T1000 (cell line): ENCODE results near the gene LTBP3.

Experiments
- DNase-seq: peaks from one replicate; lab custom pipeline; 2025; ENCODE audit warnings: mixed read lengths; lab: John Stamatoyannopoulos, UW

LTBP3 gene

DNA sequence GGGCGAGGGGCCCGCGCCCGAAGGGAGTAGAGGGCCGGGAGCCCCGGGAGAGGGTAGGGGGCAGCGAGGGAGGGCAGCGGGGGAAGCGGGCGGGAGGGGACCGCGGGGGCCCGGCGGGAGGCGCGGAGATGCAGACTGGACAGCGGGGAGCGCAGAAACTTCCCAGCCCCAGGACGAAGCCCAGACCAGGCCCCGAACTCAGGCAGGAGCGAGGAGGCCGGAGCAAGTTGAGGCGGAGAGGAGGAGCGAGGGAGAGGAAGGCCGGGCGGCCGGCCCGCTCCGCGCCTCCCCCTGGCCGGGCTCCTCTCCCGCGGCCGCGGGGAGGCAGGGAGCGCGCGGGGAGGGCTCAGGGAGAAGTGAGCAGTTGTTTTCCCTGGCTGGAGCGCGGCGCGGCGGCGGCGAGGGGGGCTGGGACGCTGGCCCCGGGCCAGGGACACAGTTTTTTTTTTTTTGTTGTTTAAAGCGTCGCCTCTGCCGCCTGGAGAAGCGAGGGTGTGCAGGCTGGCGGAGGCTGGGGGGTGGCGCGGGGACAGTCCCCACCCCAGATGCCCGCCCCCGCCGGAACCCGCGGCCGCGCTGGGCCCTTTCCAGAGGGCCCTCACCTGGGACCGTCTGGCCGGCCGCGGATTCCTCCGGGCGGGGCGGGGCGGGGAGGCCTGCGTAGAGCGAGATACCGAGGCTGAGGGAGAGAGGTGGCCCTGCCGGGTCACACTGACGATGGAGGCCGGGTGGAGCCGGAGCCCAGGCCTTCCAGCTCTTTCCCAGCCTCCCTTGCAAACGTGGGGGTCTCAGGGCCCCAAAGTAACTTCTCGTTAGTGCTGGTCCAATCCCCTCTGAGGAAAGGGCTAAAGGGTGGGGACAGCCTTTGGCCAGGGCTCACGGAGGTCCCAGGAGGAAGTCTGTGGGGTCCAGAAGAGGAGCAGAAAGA, at the start of gene LTBP3:
LTBP3 (minus strand) TSS at position 358 of the 928 bp plus-strand sequence. CDS start 400 bp downstream, outside the sequence.
- peak; percentile 49 for DNase-seq

DNA sequence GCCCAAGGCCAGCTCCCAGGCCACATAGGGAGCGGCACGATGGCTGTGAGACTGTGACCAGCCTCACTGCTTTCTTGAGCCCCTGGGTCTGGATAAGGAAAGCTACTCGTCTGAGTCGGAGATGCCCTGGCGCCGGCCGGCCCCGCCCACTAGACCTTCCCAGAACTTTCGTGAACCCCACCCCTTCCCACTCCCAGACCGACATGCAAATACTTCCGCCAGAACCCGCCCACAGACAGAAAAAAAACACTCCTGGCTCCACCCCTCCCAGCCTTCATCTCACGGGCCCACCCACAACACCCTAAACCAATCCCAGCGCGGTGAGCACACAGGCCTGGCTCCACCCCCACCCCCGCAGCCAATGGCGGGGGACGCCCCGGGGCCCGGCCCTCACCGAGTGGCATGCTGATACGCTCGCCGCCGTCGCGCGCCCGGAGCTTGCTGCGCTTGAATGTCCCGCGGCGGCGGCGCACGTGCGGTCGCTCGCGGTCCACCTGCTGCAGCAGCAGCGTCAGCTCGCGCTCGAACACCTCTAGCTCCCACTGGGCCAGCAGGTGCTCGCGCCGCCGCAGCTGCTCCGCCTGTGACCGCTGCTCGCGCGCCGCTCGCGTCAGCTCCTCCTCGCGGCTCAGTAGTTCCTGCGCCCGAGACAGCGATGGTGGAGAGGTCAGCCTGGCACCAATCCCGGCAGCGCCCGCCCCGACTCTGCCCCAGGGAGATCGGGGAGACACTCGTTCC, 48.9 kb upstream of the LTBP3 start:
- DNase-seq: peak; percentile 94

DNA sequence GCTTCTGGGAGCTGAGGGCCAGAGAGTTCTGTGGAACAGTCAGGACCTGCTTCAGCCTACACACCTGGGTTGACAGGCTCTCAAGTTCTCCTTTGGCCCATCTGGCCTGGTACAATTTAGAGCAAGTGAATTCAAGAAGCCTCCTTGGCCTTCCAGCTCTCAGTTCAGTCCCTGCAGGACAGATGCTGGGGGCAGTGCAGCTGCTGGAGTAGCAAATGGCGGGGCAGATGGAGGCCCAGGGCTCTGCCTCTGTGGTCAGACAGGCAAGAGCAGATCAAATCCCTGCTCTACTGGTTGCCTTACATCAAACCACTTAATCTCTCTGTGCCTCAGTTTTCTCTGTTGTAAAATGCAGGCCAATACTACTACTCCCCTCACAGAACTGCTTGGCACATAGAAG, 46.1 kb upstream of the LTBP3 start:
- DNase-seq: no peak

DNA sequence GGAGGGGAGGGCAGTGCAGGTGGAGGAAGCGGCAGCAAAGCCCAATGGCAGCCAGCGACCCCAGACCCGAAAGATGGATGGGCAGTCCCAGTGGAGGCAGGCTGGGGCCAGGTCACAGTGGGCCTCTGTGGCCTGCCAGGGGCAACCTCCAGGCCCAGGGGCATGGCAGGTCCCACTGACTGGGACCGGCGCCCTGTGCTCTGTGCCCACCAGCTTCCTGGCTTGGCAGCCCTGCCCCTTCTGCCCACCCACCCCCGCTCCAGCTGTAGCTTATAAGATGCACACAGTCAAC, 41.7 kb upstream of the LTBP3 start:
- DNase-seq: no peak

DNA sequence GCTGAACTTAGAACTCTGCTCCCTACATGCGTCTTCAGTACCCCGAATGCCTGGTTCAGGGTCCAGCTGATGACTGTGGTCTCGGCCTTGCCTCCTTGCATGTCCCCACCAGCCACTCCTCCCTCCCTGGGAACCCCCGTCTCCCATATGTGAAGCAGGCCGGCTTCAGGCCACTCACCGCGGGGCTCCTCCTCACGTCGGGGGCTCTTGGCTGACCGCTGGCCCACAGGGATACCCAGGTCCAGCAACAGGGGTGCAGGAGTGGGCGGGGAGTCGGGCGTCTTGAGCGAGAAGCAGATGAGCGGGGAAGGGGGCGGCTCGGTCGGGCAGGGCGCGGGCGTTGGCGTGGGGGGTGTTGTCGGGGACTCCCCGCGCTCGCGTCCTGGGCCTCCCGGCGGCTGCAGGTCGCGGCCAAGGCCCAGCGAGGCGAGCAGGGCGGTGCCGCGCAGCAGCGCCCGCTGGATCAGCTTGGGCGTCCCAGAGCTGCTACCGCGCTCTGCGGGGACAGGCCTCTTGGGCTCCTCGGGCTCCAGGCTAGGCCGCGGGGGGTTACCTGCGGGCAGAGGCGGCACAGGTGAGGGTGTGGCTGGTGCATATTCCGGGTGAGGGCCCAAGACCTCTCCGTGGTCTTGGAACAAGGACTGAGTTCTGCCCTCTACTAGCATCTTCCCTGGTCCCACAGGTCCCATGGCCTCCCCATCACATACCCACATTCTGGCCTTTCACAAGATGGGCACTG, 41.2 kb upstream of the LTBP3 start:
- DNase-seq: no peak

DNA sequence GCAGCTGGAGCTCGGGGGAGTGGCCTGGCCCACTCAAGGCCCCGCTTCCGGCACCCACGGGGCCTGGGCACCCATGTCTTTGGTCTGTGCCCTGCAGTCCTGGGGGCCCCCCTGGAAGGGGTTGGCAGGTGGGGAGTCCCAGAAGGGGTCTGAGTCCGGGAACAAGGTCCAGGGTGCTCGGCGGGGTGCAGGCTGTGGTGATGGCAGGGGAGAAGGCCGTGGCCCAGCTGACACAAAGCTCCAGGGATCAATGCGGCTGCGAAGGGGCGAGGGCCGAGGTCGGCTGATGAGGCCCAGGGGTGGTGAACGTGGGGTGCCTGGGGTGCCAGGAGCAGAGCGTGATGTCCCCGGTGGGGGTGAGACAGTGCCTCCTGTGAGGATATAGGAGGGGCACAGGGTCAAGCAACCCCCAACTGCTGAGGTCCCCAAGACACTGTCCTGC, 40.1 kb upstream of the LTBP3 start:
- DNase-seq: no peak

DNA sequence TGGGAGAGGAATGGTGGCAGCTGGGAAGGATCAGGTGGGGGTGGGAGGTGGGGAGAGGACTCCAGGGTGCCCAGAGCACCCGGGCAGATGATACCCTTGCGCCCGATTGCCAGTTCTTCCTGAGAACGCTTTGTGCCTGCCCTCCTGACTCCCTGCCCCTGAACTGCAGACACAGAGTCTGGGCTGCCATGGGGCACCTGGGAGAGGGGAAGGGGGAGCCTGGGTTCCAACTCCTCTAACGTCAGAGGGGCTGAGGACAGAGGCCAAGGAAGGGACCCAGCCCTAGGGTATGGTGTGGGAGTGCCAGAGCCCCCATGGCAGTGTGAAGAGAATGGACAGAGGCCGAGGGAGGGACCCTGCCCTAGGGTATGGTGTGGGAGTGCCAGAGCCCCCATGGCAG, 38.4 kb upstream of the LTBP3 start:
- no peak for DNase-seq

DNA sequence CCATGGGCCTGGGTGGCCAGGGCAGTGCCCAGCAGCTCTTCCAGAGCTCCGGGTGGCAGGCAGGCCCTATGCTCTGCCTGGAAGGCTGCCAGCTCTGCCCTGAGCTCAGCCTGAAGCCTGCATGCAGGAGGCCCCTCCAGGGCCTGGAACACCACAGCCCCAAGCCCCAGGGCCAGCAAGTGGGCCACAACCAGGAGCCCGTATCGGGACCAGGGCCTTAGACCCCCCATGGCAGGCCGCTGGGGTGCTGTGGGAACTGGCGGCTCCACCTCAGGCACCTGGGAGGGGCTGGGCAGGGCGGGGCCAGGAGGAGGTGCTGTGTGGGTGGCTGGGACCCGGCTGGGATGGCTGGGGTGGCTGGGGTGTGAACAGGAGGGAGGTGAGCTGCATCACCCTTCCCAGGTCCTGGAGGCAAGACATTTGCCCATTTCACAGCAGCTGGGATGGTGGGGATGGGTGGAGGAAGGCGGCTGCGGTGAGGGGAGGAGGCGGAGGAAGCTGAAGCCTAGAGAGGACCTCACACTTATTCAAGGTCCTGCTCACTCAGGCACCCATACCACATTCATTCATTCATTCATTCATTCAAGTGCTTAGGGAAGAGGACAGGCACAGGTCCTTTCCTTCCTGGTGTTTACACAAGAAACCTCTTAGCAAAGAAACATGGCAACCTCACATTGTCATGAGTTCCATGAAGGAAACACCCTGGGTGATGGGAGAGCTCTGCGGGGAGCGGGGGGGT, 37.6 kb upstream of the LTBP3 start, which contains the start of gene KCNK7:
KCNK7 (minus strand) TSS at position 258 of the 739 bp plus-strand sequence; CDS start at position 230, 28 bp downstream.
- DNase-seq: no peak

DNA sequence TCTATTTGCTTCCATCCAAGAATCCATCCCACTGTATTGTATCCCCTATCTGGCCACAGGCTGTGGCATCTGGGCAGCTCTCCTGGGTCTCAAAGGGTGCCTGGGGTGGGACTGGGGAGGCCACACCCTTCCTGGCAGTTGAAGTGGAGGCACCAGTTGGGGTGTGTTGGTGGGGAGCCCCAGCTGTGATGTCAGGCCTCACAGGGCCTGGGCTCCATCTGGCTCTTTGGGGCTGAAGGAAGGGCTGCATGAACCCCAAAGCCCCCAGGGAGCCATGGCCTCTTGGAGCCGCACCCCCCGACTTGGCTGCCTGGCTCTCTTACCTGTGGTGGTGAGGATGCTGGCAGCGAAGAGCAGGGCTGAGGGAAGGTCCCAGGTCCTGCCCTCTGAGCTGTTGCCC, 37.0 kb upstream of the LTBP3 start:
- DNase-seq: no peak

DNA sequence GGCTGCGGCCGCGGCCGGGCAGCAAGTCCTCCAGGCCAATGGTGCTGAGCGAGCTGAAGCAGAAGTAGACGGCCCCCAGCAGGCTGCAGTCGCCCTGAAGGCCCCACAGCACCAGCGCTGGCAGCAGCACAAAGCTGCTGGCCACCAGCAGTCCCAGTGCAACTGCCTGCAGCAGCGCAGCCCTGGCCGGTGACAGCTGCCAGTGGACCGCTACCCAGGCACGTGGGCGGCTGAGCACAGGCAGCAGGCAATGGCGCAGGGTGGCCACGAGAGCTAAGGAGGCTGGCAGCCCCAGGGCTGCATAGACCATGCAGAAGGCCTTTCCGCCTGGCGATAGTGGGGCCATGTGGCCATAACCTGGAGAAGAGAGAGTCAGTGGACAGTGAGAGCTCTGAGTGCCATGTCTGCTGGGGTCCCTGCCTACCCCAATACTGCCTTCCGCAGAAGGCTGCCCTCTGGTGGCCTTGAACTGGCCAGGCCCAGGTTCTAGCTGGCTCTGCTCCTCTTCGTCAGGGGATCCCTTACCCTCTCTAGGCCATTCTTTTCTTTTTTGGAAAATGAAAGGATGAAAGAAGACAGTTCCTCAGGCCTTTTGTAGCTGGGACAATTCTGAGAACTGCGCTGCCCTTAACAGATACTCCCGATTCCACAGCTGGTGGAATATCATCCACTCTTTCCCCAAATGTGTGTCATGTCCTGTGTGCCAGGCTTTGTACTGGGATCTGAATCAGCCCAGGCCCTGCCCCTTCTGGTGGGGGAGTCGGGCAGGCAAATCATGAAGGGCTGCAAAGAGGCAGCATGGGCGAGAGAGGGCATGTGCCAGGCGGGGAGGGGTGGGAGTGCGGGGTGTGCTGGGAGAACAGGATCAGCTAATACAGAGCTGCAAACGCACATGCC, 35.6 kb upstream of the LTBP3 start:
- no peak for DNase-seq

DNA sequence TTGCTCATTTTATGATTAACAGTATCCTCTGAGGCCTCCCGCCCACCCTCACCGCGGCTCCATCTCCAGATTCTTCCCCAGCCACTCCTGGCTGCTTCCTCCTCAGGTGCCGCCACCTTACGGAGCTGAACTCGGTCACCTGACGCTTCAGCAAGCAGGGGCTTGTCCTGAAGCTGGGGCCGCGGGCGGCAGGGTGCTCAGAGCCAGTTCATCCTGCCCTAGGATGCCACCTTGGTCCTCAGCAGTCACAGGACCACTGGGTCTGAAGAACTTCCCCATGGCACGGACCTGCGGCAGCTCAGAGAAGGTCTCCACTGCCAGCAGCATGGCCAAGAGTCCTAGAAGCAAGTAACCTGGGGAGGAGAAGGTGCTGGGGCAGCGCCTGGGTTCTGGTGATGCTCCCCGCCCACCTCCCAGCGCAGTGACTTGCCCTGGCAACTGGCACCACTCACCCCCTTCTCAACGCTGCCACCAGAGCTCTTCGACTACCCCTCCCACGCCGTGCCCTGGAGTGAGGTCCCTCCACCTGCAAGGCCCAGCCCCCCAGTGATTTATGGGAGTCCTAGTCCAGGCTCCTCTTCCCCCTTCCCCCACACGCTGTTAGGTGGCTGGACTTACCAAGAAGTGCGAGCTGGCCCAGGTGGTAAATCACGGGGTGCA, 34.8 kb upstream of the LTBP3 start:
- no peak for DNase-seq

DNA sequence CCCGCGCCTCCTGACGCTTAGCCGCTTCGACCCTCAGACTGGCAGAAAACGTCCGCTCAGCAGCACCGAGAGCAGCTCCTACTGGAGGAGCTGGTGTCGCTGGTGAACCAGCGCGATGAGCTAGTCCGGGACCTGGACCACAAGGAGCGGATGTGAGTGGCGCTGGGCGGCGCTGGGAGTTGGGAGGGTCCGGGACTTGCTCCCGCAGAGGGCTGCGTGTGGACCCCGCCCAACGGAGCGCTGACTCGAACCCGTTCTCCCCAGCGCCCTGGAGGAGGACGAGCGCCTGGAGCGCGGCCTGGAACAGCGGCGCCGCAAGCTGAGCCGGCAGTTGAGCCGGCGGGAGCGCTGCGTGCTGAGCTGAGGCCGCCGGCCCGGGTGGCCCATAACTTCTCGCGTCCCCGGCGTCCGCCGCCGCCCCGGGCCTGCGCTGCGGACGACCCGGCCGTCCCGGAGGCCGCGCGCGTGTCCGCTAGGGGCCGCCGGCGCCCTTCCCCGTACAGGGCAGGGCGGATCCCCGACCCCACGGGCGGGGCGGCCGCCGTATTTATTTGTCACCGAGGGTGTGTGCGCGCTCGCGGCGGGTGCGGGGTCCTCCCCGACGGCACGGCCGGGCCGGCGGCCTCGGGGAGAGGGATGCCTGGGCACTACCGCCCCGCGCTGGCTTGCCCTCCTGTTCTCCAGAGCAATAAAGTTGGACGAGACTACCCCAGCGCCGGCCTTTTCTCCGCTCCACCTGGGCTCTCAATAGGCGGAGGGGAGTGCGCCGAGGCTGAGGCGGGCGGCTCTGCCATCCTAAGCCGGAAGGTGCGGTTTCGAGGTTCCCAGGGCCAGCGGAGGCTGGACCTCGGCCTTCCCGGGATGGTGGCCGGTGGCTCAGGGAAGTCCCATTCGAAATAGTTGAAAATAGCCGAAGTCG, 34.0 kb upstream of the LTBP3 start:
- DNase-seq: no peak

DNA sequence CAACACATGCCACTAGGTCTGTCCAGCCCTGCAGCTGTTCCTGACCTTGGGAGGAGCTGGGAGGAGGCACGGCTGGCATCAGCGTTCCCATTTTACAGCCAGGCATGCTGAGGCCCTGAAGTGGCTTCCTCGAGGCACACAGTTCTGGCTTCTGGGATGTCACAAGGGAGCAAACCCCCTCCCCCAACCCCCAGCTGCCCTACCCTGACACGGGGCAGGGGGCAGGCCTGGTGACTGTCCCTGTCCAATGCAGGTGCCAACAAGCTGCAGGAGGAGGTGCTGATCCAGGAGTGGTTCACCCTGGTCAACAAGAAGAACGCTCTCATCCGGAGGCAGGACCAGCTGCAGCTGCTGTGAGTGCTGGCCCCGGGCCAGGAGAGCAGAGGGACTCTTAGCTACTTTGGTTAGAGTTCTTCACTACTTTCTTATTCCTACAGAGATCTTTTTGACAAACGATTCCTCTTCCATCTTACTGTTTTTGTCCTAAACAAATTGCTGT, 32.1 kb upstream of the LTBP3 start:
- DNase-seq: no peak

DNA sequence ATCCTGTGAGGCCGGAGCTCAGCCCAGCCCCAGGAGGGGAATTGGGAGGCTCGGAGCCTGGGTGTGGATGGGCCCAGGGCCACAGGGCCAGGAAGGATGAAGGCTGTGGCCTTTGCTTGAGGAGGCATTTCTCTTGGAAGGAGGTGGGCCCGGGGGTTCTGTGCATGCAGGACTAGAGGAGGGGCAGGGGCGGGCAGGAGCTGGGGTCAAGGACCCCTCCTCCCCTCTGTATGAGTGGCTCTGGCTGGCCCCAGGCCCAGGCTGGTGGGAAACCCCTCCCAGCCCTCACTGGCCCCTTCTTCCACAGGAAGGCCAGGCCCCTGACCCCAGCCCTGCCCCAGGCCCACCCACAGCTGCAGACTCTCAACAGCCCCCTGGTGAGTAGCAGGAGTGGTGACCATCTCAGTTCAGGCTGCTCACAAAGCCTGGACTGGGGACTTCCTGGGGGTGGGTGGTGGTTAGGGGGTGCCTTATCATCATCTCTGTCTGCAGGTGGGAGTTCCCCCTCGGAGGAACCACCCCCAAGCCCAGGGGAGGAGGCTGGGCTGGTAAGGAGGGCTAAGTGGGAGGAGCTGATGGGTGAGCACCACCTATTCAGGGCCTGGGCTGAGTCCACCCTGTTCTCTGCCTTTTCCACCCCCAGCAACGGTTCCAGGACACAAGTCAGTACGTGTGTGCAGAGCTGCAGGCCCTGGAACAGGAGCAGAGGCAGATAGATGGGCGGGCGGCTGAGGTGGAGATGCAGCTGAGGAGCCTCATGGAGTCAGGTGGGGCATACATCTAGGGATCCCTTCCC, 31.5 kb upstream of the LTBP3 start:
- DNase-seq: no peak

DNA sequence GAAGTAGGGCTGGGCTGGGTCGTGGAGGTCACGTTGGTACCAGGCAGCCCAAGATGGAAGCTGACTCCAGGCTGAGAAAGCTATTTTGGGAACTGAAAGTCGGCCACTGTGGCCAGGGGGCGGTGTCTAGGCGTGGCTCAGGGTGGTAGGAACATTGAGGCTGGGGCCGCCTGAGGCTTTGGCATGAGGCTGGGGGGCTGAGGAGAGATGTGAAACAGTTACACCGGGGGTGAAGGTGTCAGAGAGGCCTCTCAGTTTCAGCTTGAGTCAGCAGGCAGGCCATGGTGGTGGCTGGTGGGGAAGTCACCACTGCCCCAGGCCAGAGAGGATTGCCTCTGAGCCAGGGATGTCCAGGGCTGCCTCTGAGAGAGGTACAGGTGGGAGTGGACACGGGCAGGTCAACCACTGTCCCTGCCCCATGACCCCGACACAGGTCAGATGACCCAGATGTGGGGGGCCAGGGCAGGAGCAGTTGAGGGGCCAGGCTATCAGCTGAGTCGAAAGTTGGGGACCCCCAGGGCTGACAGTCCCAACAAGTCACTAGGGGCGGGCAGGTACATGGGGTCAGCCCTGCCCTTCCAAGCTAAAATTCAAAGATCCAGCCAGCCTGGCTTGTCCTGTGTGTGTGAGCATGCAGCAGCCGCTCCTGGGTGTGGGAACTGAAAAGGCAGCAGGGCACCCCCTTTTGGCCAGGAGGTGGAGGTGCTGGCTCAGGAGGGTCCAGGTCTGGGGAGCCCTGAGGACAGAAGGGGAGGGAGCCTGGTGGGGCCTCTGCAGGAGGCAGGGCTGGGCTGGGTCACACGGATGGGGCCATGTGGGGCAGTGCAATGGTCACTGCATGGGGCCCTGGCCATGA, 30.3 kb upstream of the LTBP3 start:
- DNase-seq: peak; percentile 33

DNA sequence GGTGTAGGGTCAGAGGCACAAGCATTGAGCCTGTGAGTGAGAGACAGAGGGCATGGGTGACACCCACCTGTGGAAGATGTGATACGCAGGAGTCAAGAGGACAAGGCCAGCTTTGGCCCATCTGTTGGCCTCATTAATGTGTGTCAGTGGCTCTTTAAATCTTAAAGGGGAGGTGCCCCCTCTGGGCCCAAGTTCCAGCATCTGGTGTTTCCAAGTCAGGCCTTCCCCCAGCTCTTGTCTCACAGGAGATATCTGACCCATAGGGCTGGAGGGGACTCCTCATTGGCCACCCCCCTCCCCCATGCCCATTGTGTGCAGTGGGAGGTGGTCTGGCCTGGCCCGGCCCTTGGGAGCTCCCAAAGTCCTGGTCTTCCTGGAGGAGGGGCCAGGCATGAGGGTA, 28.5 kb upstream of the LTBP3 start:
- DNase-seq: no peak

DNA sequence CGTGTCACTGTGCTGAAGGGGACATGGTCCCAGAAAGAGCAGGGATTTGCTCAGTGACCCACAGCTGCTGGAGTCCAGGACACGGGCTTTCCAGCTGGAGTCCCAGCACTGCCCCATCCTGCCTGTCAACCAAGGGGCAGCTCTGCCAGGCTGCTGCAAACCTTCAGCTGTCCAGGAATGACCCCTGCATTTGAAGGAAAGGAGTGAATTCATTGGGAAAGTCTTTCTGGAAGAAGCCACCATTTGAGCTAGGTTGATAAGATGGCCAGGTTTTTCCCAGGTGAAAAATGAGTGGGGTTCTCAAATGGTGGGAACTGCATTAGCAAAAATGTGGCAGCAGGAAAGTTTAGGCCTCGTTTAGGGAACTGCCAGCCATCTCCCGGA, 28.1 kb upstream of the LTBP3 start:
- no peak for DNase-seq
